H1 (cell line): ENCODE results near the gene ZNF391. TPM values are rescaled to one million over a fixed set of nuclear protein-coding genes. Genes with fewer than 3 reads are reported as not detected.

Experiments
- BCL11A ChIP-seq, 2 experiments: IDR thresholded peaks; one replicate each; pipeline ENCODE4 v1.6.1; 2011; ENCODE audit warnings: low read depth in 2 of 2, low read length in 2 of 2, mild to moderate bottlenecking in 2 of 2
- BRCA1 ChIP-seq: IDR thresholded peaks from 2 replicates; pipeline ENCODE4 v1.6.1; 2012; ENCODE audit warnings: low read depth, low read length, improper control_type of control experiment
- CBX5 ChIP-seq: fragments of 300-800, 300-1000 bp; sonication (generic); IDR thresholded peaks from 2 replicates; pipeline ENCODE4 v1.7.1; 2016; ENCODE audit warnings: antibody characterized with exemption, low read length, low read depth
- PHF8 ChIP-seq: fragments of 200-600 bp; sonication (generic); conservative IDR thresholded peaks from 2 replicates; pipeline ENCODE4 v1.7.1; 2012; ENCODE audit warnings: low read depth, mild to moderate bottlenecking, inconsistent platforms, low read length, moderate library complexity
- SP4 ChIP-seq: IDR thresholded peaks from 2 replicates; pipeline ENCODE4 v1.6.1; 2012; ENCODE audit warnings: low read length, inconsistent platforms
- polyA plus RNA-seq, 7 experiments: library from polyadenylated mRNA; depleted of rRNA in 3 of 7; stranded (reverse) in 5 of 7; unstranded in 2 of 7; fragments of >200 nt in 5 of 7; fragments of 200-250 nt in 2 of 7; gene quantifications; 1 replicate in 5 of 7; 2 replicates in 1 of 7; 4 replicates in 1 of 7; pipeline versions ENCODE4 v1.2.1 to v1.2.3, GENCODE V29; 2011 to 2013; ENCODE audit warnings: missing spikeins in 2 of 7, mixed read lengths in 2 of 7
- total RNA-seq: library from RNA; stranded (reverse); fragmentation: NEBNext Ultra II Directional; extraction: Animal tissue kit (Norgen Biotek cat#: 25700); gene quantifications from 2 replicates; pipeline ENCODE4 v1.2.1, GENCODE V29; 2021
- TF ChIP-seq, protein P1 (sequence below): fragments of 300-600 bp; sonication (generic); IDR thresholded peaks from 2 replicates; pipeline ENCODE4 v1.7.1; 2012; ENCODE audit warnings: low read length, moderate library complexity, mild to moderate bottlenecking, inconsistent platforms; ENCODE audit not compliant: insufficient replicate concordance

ZNF391 gene
- total and polyA plus RNA-seq, 2 of the 8 experiments (the other 6 are each of a cell fraction or from before 2014, with no cell fraction given): 4.8 to 13.0 TPM

DNA sequence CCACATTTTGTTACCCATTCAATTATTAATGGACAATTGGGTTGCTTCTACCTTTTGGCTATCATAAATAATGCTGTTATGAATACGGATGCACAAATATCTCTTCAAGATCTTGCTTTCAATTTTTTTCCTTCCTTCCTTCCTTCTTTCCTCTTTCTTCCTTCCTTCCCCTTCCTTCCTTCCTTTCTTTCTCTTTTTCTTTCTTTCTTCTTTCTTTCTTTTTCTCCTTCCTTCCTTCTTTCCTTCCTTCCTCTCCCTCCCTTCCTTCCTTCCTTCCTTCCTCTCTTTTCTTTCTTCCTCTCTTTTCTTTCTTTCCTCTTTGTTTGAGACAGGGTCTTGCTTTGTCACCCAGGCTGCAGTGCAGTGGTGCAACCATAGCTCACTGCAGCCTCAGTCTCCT is 45.2 kb downstream of the ZNF391 start (continued):
- TF ChIP-seq, protein P1, sequence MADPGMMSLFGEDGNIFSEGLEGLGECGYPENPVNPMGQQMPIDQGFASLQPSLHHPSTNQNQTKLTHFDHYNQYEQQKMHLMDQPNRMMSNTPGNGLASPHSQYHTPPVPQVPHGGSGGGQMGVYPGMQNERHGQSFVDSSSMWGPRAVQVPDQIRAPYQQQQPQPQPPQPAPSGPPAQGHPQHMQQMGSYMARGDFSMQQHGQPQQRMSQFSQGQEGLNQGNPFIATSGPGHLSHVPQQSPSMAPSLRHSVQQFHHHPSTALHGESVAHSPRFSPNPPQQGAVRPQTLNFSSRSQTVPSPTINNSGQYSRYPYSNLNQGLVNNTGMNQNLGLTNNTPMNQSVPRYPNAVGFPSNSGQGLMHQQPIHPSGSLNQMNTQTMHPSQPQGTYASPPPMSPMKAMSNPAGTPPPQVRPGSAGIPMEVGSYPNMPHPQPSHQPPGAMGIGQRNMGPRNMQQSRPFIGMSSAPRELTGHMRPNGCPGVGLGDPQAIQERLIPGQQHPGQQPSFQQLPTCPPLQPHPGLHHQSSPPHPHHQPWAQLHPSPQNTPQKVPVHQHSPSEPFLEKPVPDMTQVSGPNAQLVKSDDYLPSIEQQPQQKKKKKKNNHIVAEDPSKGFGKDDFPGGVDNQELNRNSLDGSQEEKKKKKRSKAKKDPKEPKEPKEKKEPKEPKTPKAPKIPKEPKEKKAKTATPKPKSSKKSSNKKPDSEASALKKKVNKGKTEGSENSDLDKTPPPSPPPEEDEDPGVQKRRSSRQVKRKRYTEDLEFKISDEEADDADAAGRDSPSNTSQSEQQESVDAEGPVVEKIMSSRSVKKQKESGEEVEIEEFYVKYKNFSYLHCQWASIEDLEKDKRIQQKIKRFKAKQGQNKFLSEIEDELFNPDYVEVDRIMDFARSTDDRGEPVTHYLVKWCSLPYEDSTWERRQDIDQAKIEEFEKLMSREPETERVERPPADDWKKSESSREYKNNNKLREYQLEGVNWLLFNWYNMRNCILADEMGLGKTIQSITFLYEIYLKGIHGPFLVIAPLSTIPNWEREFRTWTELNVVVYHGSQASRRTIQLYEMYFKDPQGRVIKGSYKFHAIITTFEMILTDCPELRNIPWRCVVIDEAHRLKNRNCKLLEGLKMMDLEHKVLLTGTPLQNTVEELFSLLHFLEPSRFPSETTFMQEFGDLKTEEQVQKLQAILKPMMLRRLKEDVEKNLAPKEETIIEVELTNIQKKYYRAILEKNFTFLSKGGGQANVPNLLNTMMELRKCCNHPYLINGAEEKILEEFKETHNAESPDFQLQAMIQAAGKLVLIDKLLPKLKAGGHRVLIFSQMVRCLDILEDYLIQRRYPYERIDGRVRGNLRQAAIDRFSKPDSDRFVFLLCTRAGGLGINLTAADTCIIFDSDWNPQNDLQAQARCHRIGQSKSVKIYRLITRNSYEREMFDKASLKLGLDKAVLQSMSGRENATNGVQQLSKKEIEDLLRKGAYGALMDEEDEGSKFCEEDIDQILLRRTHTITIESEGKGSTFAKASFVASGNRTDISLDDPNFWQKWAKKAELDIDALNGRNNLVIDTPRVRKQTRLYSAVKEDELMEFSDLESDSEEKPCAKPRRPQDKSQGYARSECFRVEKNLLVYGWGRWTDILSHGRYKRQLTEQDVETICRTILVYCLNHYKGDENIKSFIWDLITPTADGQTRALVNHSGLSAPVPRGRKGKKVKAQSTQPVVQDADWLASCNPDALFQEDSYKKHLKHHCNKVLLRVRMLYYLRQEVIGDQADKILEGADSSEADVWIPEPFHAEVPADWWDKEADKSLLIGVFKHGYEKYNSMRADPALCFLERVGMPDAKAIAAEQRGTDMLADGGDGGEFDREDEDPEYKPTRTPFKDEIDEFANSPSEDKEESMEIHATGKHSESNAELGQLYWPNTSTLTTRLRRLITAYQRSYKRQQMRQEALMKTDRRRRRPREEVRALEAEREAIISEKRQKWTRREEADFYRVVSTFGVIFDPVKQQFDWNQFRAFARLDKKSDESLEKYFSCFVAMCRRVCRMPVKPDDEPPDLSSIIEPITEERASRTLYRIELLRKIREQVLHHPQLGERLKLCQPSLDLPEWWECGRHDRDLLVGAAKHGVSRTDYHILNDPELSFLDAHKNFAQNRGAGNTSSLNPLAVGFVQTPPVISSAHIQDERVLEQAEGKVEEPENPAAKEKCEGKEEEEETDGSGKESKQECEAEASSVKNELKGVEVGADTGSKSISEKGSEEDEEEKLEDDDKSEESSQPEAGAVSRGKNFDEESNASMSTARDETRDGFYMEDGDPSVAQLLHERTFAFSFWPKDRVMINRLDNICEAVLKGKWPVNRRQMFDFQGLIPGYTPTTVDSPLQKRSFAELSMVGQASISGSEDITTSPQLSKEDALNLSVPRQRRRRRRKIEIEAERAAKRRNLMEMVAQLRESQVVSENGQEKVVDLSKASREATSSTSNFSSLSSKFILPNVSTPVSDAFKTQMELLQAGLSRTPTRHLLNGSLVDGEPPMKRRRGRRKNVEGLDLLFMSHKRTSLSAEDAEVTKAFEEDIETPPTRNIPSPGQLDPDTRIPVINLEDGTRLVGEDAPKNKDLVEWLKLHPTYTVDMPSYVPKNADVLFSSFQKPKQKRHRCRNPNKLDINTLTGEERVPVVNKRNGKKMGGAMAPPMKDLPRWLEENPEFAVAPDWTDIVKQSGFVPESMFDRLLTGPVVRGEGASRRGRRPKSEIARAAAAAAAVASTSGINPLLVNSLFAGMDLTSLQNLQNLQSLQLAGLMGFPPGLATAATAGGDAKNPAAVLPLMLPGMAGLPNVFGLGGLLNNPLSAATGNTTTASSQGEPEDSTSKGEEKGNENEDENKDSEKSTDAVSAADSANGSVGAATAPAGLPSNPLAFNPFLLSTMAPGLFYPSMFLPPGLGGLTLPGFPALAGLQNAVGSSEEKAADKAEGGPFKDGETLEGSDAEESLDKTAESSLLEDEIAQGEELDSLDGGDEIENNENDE: no peak
- TF ChIP-seq SP4 (no peak), PHF8 (no peak), BRCA1 (no peak), BCL11A (IDR thresholded peaks at IDR 0.05; ENCODE audit: low read depth in 2 of 2, low read length in 2 of 2) (no peak), CBX5 (no peak)
